H7 (cell line): ENCODE measurements around the gene ASPSCR1. TPM values are rescaled to one million over a fixed set of nuclear protein-coding genes. Genes with fewer than 3 reads are reported as not detected.

ENCODE experiments used
- DNase-seq: peaks from one replicate; pipeline ENCODE4 v3.0.0; 2012
- H3K27me3 ChIP-seq: 2 replicates; pipeline ENCODE4 v1.6.0; 2011; ENCODE audit warnings: mild to moderate bottlenecking, low read length; ENCODE audit not compliant: control insufficient read depth, insufficient read depth
- H3K36me3 ChIP-seq: replicated peaks from 2 replicates; pipeline ENCODE4 v1.5.1; 2011; ENCODE audit warnings: low read length; ENCODE audit not compliant: control insufficient read depth, insufficient read depth
- H3K4me3 ChIP-seq: 2 replicates; pipeline ENCODE4 v1.5.1; 2011; ENCODE audit warnings: low read depth, mild to moderate bottlenecking, control low read depth, low read length, moderate library complexity; ENCODE audit not compliant: insufficient read depth
- total RNA-seq: library from RNA; depleted of rRNA; stranded (reverse); fragments of >200 nt; shearing (Covaris generic); gene quantifications from 2 replicates; pipeline ENCODE4 v1.2.3, GENCODE V29; 2014; rRNA removed

ASPSCR1 gene
- total RNA-seq, 1 experiment from 2014 or later: 62.1 TPM

DNA sequence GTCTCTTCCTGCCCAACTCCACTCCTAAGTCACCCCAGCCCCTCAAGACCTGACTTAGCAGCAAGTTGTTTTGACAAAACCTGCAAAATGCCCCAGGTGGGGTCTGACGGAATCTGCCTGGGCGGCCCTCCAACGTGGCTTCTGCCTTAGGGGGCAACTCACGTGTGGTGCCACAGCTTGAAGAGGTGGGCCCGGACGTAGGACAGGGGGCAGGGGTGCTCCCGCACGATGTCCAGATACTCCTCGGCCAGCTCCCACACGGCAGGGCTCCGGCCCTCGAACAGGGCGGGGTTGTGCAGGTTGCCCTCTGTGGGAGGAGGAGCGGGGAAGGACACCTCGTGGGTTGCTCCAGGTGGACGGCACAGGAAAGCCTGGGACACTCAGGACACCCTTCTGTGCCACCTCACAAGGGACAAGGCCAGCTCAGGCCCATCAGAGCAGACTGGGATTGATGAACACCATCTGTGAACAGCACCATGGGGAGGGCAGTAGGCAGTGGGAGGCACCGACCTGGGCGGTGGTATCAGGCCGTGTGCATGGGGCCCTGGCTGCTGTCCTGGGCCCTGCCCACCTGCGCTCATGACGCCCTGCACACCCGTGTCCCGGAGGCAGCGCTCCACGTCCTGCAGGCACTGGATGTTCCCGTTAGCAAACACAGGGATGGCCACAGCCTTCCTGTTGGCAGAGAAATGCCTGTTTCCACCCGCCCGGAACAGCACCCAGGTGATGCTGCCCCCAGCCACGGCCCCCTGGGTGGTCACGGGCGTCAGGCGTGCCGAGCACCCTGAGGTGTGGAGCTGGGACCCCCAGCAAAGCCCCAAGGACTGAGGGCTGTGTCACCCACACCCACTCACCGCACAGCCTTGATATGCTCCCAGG is 83.9 kb downstream of the ASPSCR1 start:
- Histone ChIP-seq H3K36me3 (peaks cover 12% of the 10 kb centered on the region), H3K4me3 (no peak overlapping the region), H3K27me3 (no peaks in the 10 kb centered on the region)
- no peak for DNase-seq

DNA sequence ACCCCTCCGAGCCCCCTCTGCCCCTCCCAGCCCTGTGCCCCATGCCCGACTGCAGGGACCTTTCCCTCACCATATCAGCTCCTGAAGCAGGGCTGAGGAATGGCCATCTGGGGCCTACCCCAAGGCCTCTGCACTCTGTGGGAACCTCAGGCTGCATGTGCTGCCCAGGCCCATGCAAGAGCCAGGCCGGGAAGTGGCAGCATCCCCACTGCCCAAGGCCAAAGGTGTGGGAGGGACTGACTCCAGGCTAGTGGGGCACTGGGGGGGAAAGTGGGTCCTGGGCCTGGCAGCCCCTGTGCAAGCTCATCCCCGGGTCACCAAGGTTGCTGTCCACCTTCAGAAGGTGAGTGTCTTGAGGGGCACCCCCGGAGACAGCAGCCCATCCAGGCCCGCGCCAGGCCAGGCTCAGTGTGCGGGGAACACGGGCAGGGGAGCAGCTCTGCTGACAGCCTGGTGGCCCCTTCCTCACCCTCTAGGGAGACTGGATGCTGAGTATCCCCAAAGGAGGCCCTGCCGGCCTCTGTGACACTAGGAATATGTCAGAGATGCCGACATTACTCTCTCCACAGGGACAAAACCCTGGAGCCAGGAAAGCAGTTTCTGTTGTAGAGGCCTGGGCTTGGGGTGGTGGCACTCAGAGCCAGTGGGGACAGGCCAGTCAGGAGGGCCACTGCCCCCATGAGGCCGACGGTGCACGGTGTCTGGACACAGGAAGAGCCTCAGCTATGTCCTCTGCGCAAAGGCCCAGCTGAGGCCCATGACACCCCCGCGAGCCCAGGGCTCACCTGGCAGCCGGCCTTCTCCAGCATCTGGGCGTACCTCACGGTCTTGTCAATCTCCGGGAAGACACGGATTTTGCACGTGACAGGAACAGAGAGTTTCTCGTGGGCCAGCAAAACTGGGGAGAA is 84.9 kb downstream of the ASPSCR1 start:
- H3K4me3 ChIP-seq: no peak overlapping the region
- DNase-seq: no peak

DNA sequence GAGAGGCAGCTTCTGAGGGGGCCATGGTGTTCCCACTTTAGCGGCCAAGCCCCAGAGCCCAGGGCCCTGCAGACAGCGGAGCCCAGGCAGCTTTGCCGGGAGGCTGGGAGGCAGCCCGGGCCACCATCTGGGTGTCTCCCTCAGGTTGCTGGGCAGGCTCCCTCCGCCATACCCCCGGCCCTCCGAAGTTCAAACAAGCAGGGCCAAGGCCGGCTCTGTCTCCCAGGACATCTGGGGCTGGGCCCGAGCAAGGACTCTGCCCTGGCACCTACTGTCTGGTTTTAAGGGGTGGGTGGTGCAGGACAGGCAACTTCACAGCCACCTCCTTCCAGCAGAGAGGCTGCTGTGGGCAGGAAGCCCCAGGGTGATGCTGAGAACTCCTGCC is 85.5 kb downstream of the ASPSCR1 start:
- peaks cover 9% of the 10 kb centered on the region for H3K36me3 ChIP-seq
- DNase-seq: no peak
- H3K27me3 ChIP-seq: no peaks in the 10 kb centered on the region
- H3K4me3 ChIP-seq: no peak overlapping the region

More for the DNA sequence above, 84.9 kb downstream of the ASPSCR1 start:
- Histone ChIP-seq H3K36me3 (peaks cover 9% of the 10 kb centered on the region), H3K27me3 (no peaks in the 10 kb centered on the region)

DNA sequence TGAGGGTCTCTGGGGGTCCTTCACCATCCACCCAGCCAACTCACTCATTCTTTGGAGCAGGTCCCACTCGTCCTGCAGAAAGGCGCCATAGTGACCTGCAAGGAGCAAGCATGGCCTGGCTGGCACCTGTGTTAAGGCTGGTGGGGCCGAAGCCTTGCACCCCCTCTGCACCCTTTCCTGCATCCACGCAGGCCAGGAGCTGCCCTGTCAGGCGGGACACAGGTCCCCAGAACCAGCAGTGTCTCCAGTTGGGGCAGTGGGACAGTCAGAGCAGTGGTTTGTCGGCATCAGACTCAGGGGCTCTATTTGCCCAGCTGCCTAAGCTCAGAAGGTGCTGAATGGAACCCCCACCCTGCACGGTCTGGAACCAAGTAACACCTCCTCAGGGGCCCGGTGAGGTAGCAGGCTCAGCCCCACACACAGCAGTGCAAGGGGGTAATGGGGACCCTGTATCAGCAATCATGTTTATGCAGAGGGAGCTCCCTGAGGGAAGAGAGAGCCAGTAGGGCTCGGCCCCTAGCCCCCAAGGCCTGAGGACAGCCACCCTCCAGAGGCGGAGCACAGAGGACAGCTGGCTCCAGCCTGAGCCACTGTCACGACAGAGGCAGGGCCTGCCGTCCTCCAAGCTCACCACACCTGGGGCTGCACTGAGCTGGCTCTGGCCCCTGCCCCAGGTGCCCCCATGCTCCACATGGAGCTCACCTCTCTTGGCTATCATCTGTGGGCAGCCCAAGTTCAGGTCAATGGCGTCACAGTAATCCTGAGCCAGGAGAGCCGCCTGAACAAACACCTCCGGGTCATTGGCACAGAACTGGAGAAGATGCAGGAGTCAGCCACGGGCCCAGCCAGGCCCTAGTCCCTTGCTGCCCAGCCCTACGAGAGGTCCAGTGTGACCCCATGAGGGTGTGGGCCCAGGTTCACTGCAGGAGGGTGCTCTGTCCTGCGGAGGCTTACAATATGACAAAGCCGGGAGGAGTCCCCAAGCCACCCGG is 86.3 kb downstream of the ASPSCR1 start:
- no peak for DNase-seq
- no peak overlapping the region for H3K4me3 ChIP-seq

DNA sequence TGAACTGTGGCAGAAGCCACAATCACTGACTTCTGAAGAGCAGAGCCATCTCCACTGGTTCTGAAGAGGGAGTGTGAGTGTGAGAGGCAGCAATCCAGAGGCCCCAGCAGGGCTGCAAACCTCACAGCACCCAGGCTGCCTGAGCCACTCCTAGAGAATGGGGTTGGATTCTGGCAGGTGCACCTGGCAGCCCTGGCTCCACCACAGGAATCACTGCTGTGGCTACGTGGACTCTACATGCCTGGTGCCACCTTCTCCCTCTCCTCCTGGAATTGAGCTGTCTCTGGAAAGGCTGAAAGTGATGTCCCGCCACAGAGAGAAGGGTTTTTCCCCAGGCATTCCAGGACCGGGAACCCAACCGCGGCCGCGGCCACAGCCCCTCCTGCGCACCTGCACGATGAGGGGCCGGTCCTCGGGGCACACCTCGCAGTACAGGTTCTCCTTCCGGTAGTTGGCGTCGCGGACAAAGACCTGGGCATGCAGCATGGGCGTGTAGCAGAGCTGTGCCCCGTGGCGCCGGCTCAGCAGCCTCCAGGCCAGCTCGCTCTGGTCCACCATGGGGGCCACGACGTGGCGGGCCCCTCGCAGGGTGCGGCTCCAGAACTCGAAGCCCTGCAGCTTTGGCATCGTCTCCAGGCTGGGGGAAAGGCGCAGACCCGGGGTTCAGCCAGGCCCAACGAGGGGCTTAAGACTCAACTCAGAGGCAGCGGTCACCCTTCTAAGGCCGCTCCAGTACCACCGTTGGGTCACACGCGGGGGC is 87.2 kb downstream of the ASPSCR1 start:
- Histone ChIP-seq H3K27me3 (no peaks in the 10 kb centered on the region), H3K4me3 (peak overlapping the region; percentile 81), H3K36me3 (peaks cover 8% of the 10 kb centered on the region)
- DNase-seq: no peak

More for the DNA sequence above, 86.3 kb downstream of the ASPSCR1 start:
- Histone ChIP-seq H3K36me3 (peaks cover 9% of the 10 kb centered on the region), H3K27me3 (no peaks in the 10 kb centered on the region)

DNA sequence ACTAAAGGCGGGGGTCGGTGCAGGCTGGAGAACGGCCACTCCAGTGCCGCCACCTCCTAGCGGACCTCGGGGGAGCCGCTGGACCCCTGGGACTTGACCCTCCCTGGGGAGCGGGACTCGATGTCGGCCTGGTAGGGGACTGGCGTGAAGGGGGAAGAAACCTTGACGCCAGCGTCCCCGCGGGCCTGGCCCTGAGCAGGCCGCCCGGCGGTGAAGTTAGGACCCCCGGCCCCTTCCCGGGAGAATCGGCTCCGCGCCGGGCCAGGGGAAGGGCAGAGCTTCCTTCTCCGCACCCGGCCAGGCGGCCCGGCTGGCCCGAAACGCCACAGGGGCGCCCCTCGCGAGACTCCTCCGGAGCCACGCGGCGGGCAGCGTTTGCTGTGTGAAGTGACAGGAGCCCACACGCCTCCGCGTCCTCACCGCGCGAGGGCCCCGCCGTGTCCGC is 87.8 kb downstream of the ASPSCR1 start:
- H3K36me3 ChIP-seq: peaks cover 6% of the 10 kb centered on the region
- peak overlapping the region; percentile 81 for H3K4me3 ChIP-seq
- peak; percentile 90 for DNase-seq
- no peaks in the 10 kb centered on the region for H3K27me3 ChIP-seq

DNA sequence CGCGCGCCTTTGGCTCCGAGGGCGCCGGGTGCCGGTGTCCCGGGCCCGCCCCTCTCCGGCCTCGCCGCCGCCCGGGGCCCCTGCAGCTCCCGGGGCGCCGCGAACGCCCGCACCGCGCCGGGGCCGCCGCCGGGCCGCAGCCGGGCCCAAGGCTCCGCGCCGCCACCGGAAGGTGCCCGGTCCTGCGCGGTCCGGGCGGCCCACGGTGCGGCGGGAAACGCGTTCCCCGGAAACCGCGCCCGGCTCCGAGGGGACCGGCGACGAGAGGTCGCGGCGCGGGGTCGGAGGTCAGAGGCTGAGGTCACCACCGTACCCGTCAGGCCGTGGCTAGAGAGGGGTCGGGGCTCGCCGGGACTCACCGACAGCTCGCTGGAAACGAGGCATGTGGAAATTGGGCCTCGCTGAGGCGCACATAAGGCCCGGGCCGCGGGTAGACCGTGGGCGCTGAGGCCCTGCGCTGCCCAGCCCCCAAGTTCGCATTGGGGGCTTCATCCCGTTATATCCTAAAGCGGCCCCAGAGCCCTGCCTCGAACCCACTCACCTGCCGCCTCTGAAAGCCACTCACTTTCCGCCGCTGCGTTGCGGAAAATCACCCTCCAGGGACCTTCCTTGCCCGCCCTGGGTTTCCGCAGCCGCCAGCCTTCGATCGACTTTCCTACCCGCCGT is 88.3 kb downstream of the ASPSCR1 start, which contains the start of gene DUS1L:
Gene DUS1L (minus strand): TSS at position 167 of the 666 bp plus-strand sequence. CDS start 745 bp downstream, outside the sequence.
- Histone ChIP-seq H3K27me3 (no peaks in the 10 kb centered on the region), H3K4me3 (peak within 1 kb of the TSS; percentile 81), H3K36me3 (peaks cover 5% of the 10 kb centered on the region)
- DNase-seq: peak; percentile 98

Other genes with a start within 250 kb of the ASPSCR1 start
- 0.07 and 0.11 TPM in 2 replicates for gene GCGR, start 173.5 kb upstream of the ASPSCR1 start, total RNA-seq
- 180 and 204 TPM in 2 replicates for gene MCRIP1, start 144.3 kb upstream of the ASPSCR1 start, total RNA-seq
- gene PPP1R27, start 142.6 kb upstream of the ASPSCR1 start, total RNA-seq: not detected in 2 replicates
- gene P4HB, start 117.1 kb upstream of the ASPSCR1 start, total RNA-seq: 421 and 528 TPM in 2 replicates
- gene ARHGDIA, start 106.3 kb upstream of the ASPSCR1 start, total RNA-seq: 127 and 158 TPM in 2 replicates
- gene ALYREF, start 86.0 kb upstream of the ASPSCR1 start, total RNA-seq: 195 and 271 TPM in 2 replicates
- 269 and 274 TPM in 2 replicates for gene ANAPC11, start 85.9 kb upstream of the ASPSCR1 start, total RNA-seq
- 0.85 and 0.94 TPM in 2 replicates for gene NPB, start 75.4 kb upstream of the ASPSCR1 start, total RNA-seq
- gene PCYT2, start 66.2 kb upstream of the ASPSCR1 start, total RNA-seq: 21.0 and 37.0 TPM in 2 replicates
- 19.0 and 21.4 TPM in 2 replicates for gene SIRT7, start 59.5 kb upstream of the ASPSCR1 start, total RNA-seq
- 27.0 and 31.7 TPM in 2 replicates for gene MAFG, start 49.9 kb upstream of the ASPSCR1 start, total RNA-seq
- gene PYCR1, start 40.3 kb upstream of the ASPSCR1 start, total RNA-seq: 267 and 298 TPM in 2 replicates
- 0.24 and 0.30 TPM in 2 replicates for gene MYADML2, start 30.4 kb upstream of the ASPSCR1 start, total RNA-seq
- gene NOTUM, start 16.4 kb upstream of the ASPSCR1 start, total RNA-seq: 2.0 and 2.3 TPM in 2 replicates
- gene CENPX, start 45.2 kb downstream of the ASPSCR1 start, total RNA-seq: 171 and 247 TPM in 2 replicates
- gene LRRC45, start 45.7 kb downstream of the ASPSCR1 start, total RNA-seq: 45.2 and 46.5 TPM in 2 replicates
- gene RAC3, start 54.0 kb downstream of the ASPSCR1 start, total RNA-seq: 155 and 175 TPM in 2 replicates
- gene DCXR, start 60.1 kb downstream of the ASPSCR1 start, total RNA-seq: 72.7 and 110 TPM in 2 replicates
- gene RFNG, start 74.2 kb downstream of the ASPSCR1 start, total RNA-seq: 43.0 and 50.8 TPM in 2 replicates
- gene GPS1, start 74.3 kb downstream of the ASPSCR1 start, total RNA-seq: 205 and 248 TPM in 2 replicates
- 114 and 129 TPM in 2 replicates for gene DUS1L, start 88.2 kb downstream of the ASPSCR1 start, total RNA-seq
- gene FASN, start 120.6 kb downstream of the ASPSCR1 start, total RNA-seq: 201 and 257 TPM in 2 replicates
- 3.7 and 6.0 TPM in 2 replicates for gene CCDC57, start 235.2 kb downstream of the ASPSCR1 start, total RNA-seq